ENCODE data around the gene TET3. TPM values are rescaled to one million over a fixed set of nuclear protein-coding genes. Genes with fewer than 3 reads are reported as not detected.
A peak's percentile ranks its signal among the peaks of the same experiment; 100 is the strongest.

The TET3 gene
- total RNA-seq, 1 donor from 2014 or later: 12.1 TPM

- DNase-seq (ENCODE audit: low spot score) (no peak), ATAC-seq (no peak)
- intact Hi-C loops (cut with DNase I): no loop called here
Observed at GRCh38 chr2:73962798-73963197, 21.9 kb upstream of the TET3 start.

GRCh38 chr2:73963385-73964120 lies 21.2 kb upstream of the TET3 start:
- DNase-seq (ENCODE audit: low spot score) (no peak), ATAC-seq (no peak)
- intact Hi-C loops (cut with DNase I): no loop called here

- intact Hi-C loops (cut with DNase I): no loop called here
- no peak for DNase-seq (ENCODE audit: low spot score)
- no peak for ATAC-seq
Observed at GRCh38 chr2:73964223-73964622, 20.5 kb upstream of the TET3 start.

GRCh38 chr2:73965053-73965452 lies 19.7 kb upstream of the TET3 start:
- DNase-seq (ENCODE audit: low spot score): no peak
- no peak for ATAC-seq
- intact Hi-C loops (cut with DNase I): no loop called here

GRCh38 chr2:73968357-73968937 lies 16.3 kb upstream of the TET3 start:
- intact Hi-C loops (cut with DNase I): no loop called here
- DNase-seq (ENCODE audit: low spot score) (no peak), ATAC-seq (no peak)

GRCh38 chr2:73969356-73969755 lies 15.4 kb upstream of the TET3 start:
- no peak for ATAC-seq
- DNase-seq (ENCODE audit: low spot score): no peak
- intact Hi-C loops (cut with DNase I): no loop called here

- peak; percentile 36 for ATAC-seq
- intact Hi-C loops (cut with DNase I): no loop called here
Observed at GRCh38 chr2:73970141-73970803, 14.4 kb upstream of the TET3 start.

GRCh38 chr2:73970850-73971471 lies 13.7 kb upstream of the TET3 start:
- intact Hi-C loops (cut with DNase I): no loop called here
- DNase-seq (ENCODE audit: low spot score) (peak; percentile 82), ATAC-seq (peak; percentile 88)

More at GRCh38 chr2:73970141-73970803, 14.4 kb upstream of the TET3 start:
- DNase-seq (ENCODE audit: low spot score): no peak

GRCh38 chr2:73971722-73972121 lies 13.0 kb upstream of the TET3 start:
- ATAC-seq: no peak
- intact Hi-C loops (cut with DNase I): no loop called here
- DNase-seq (ENCODE audit: low spot score): no peak

GRCh38 chr2:73972846-73973245 lies 11.9 kb upstream of the TET3 start:
- intact Hi-C loops (cut with DNase I): no loop called here
- DNase-seq (ENCODE audit: low spot score): no peak
- ATAC-seq: no peak

GRCh38 chr2:73975731-73976130 lies 9.0 kb upstream of the TET3 start:
- ATAC-seq (no peak), DNase-seq (ENCODE audit: low spot score) (no peak)
- intact Hi-C loops (cut with DNase I): no loop called here

- DNase-seq (ENCODE audit: low spot score) (no peak), ATAC-seq (no peak)
Observed at GRCh38 chr2:73976803-73977202, 7.9 kb upstream of the TET3 start.

GRCh38 chr2:73977466-73977865 lies 7.2 kb upstream of the TET3 start:
- intact Hi-C loops (cut with DNase I): no loop called here
- no peak for ATAC-seq
- no peak for DNase-seq (ENCODE audit: low spot score)

More at GRCh38 chr2:73976803-73977202, 7.9 kb upstream of the TET3 start:
- intact Hi-C loops (cut with DNase I): no loop called here

GRCh38 chr2:73979021-73979420 lies 5.7 kb upstream of the TET3 start:
- ATAC-seq (no peak), DNase-seq (ENCODE audit: low spot score) (no peak)
- intact Hi-C loops (cut with DNase I): no loop called here

- intact Hi-C loops (cut with DNase I): no loop called here
- DNase-seq (ENCODE audit: low spot score) (no peak), ATAC-seq (no peak)
Observed at GRCh38 chr2:73979686-73980085, 5.0 kb upstream of the TET3 start.

GRCh38 chr2:73980566-73980965 lies 4.1 kb upstream of the TET3 start:
- ATAC-seq (no peak), DNase-seq (ENCODE audit: low spot score) (no peak)
- intact Hi-C loops (cut with DNase I): no loop called here

GRCh38 chr2:73981081-73982001 lies 3.4 kb upstream of the TET3 start:
- DNase-seq (ENCODE audit: low spot score) (no peak), ATAC-seq (peak; percentile 16)
- intact Hi-C loops (cut with DNase I): no loop called here

GRCh38 chr2:73982140-73982617 lies 2.5 kb upstream of the TET3 start:
- no peak for DNase-seq (ENCODE audit: low spot score)
- intact Hi-C loops (cut with DNase I): no loop called here
- no peak for ATAC-seq

Measured in sciatic nerve (tissue), 2 donors.